DOHH2 (cell line): ENCODE measurements around the gene EHBP1L1.
A peak's percentile ranks its signal among the peaks of the same experiment; 100 is the strongest.

Source experiments
- EZH2phosphoT487 ChIP-seq: fragments of 200-600 bp; sonication (generic); IDR thresholded peaks from 2 replicates; pipeline ENCODE4 v1.6.1; 2017; ENCODE audit warnings: borderline replicate concordance, mild to moderate bottlenecking, antibody characterized with exemption, low read length, moderate library complexity, mixed read lengths
- TF ChIP-seq, protein P1 (sequence below): fragments of 200-600 bp; sonication (generic); IDR thresholded peaks from one replicate; pipeline ENCODE4 v1.5.1; 2014; ENCODE audit warnings: antibody characterized with exemption, mild to moderate bottlenecking, low read depth, low read length; ENCODE audit not compliant: poor library complexity, severe bottlenecking

GRCh38 chr11:65541093-65541982 lies 34.5 kb upstream of the EHBP1L1 start:
- TF ChIP-seq, protein P1, sequence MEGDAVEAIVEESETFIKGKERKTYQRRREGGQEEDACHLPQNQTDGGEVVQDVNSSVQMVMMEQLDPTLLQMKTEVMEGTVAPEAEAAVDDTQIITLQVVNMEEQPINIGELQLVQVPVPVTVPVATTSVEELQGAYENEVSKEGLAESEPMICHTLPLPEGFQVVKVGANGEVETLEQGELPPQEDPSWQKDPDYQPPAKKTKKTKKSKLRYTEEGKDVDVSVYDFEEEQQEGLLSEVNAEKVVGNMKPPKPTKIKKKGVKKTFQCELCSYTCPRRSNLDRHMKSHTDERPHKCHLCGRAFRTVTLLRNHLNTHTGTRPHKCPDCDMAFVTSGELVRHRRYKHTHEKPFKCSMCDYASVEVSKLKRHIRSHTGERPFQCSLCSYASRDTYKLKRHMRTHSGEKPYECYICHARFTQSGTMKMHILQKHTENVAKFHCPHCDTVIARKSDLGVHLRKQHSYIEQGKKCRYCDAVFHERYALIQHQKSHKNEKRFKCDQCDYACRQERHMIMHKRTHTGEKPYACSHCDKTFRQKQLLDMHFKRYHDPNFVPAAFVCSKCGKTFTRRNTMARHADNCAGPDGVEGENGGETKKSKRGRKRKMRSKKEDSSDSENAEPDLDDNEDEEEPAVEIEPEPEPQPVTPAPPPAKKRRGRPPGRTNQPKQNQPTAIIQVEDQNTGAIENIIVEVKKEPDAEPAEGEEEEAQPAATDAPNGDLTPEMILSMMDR, result peak; percentile 38
- TF ChIP-seq EZH2phosphoT487, result no peak
